ES-I3 (cell line): ENCODE data around the gene CHPF2.

Experiments
- H3K36me3 ChIP-seq: 2 replicates; pipeline ENCODE4 v1.6.1; 2013; ENCODE audit warnings: mild to moderate bottlenecking, low read length, control low read depth, moderate library complexity; ENCODE audit not compliant: insufficient read depth
- H3K4me1 ChIP-seq: 2 replicates; pipeline ENCODE4 v1.6.1; 2013; ENCODE audit warnings: mild to moderate bottlenecking, control low read depth, low read length; ENCODE audit not compliant: insufficient read depth
- H3K9ac ChIP-seq: 2 replicates; pipeline ENCODE4 v1.6.1; 2013; ENCODE audit warnings: low read depth, mild to moderate bottlenecking, low read length, moderate library complexity
- H3K9me3 ChIP-seq: 2 replicates; pipeline ENCODE4 v1.6.1; 2013; ENCODE audit warnings: mild to moderate bottlenecking, low read length, moderate library complexity; ENCODE audit not compliant: control insufficient read depth, insufficient read depth

CHPF2 gene

GRCh38 chr7:151197932-151198331, 34.4 kb upstream of the CHPF2 start:
- H3K36me3 ChIP-seq: no peaks in the 10 kb centered on the region
- H3K9ac ChIP-seq: no peak overlapping the region
- no peaks in the 10 kb centered on the region; the same call in 1 of the 2 replicates for H3K4me1 ChIP-seq
- no peaks in the 10 kb centered on the region for H3K9me3 ChIP-seq

GRCh38 chr7:151198945-151199848, 33.1 kb upstream of the CHPF2 start:
- Histone ChIP-seq H3K36me3 (no peaks in the 10 kb centered on the region), H3K4me1 (no peaks in the 10 kb centered on the region; the same call in 1 of the 2 replicates), H3K9me3 (no peaks in the 10 kb centered on the region), H3K9ac (no peak overlapping the region)

- Histone ChIP-seq H3K4me1 (no peaks in the 10 kb centered on the region; the same call in 1 of the 2 replicates), H3K9me3 (no peaks in the 10 kb centered on the region), H3K9ac (no peak overlapping the region), H3K36me3 (no peaks in the 10 kb centered on the region)
These were observed 30.9 kb upstream of the CHPF2 start for GRCh38 chr7:151201344-151201743.

- H3K4me1 ChIP-seq: no peaks in the 10 kb centered on the region; the same call in 1 of the 2 replicates
- no peaks in the 10 kb centered on the region for H3K36me3 ChIP-seq
- H3K9me3 ChIP-seq: no peaks in the 10 kb centered on the region
- H3K9ac ChIP-seq: no peak overlapping the region
These were observed 30.5 kb upstream of the CHPF2 start for GRCh38 chr7:151201751-151202150.

- no peaks in the 10 kb centered on the region for H3K36me3 ChIP-seq
- H3K9ac ChIP-seq: no peak overlapping the region
These were observed 29.4 kb upstream of the CHPF2 start for GRCh38 chr7:151202836-151203235.

GRCh38 chr7:151204383-151205032, 27.8 kb upstream of the CHPF2 start:
- Histone ChIP-seq H3K9ac (no peak overlapping the region), H3K36me3 (no peaks in the 10 kb centered on the region), H3K9me3 (no peaks in the 10 kb centered on the region), H3K4me1 (no peaks in the 10 kb centered on the region; the same call in 1 of the 2 replicates)

More at GRCh38 chr7:151202836-151203235, 29.4 kb upstream of the CHPF2 start:
- Histone ChIP-seq H3K4me1 (no peaks in the 10 kb centered on the region; the same call in 1 of the 2 replicates), H3K9me3 (no peaks in the 10 kb centered on the region)

GRCh38 chr7:151205730-151206129, 26.6 kb upstream of the CHPF2 start:
- Histone ChIP-seq H3K4me1 (0 out of 2 replicates have a peak, but pooled peaks cover 3% of the 10 kb centered on the region), H3K36me3 (no peaks in the 10 kb centered on the region), H3K9ac (no peak overlapping the region), H3K9me3 (no peaks in the 10 kb centered on the region)

- no peaks in the 10 kb centered on the region for H3K36me3 ChIP-seq
- 0 out of 2 replicates have a peak, but pooled peaks cover 7% of the 10 kb centered on the region for H3K4me1 ChIP-seq
- no peak overlapping the region for H3K9ac ChIP-seq
- H3K9me3 ChIP-seq: no peaks in the 10 kb centered on the region
These were observed 25.4 kb upstream of the CHPF2 start for GRCh38 chr7:151206914-151207313.

GRCh38 chr7:151207315-151207714, 25.0 kb upstream of the CHPF2 start:
- H3K9ac ChIP-seq: no peak overlapping the region
- H3K36me3 ChIP-seq: no peaks in the 10 kb centered on the region
- H3K4me1 ChIP-seq: 0 out of 2 replicates have a peak, but pooled peaks cover 7% of the 10 kb centered on the region
- no peaks in the 10 kb centered on the region for H3K9me3 ChIP-seq

- Histone ChIP-seq H3K36me3 (no peaks in the 10 kb centered on the region), H3K9ac (no peak overlapping the region), H3K4me1 (0 out of 2 replicates have a peak, but pooled peaks cover 7% of the 10 kb centered on the region), H3K9me3 (no peaks in the 10 kb centered on the region)
These were observed 24.5 kb upstream of the CHPF2 start for GRCh38 chr7:151207804-151208203.

GRCh38 chr7:151208253-151208862, 23.9 kb upstream of the CHPF2 start:
- H3K9me3 ChIP-seq: no peaks in the 10 kb centered on the region
- H3K36me3 ChIP-seq: no peaks in the 10 kb centered on the region
- H3K4me1 ChIP-seq: 0 out of 2 replicates have a peak, but pooled peaks cover 7% of the 10 kb centered on the region
- no peak overlapping the region for H3K9ac ChIP-seq

- H3K4me1 ChIP-seq: 0 out of 2 replicates have a peak, but pooled peaks cover 7% of the 10 kb centered on the region
- H3K9me3 ChIP-seq: no peaks in the 10 kb centered on the region
- no peaks in the 10 kb centered on the region; the same call in 1 of the 2 replicates for H3K36me3 ChIP-seq
- H3K9ac ChIP-seq: no peak overlapping the region
These were observed 22.7 kb upstream of the CHPF2 start for GRCh38 chr7:151209588-151209987.

GRCh38 chr7:151210087-151210854, 22.0 kb upstream of the CHPF2 start, which contains the start of gene H2BK1:
Gene H2BK1, minus strand, starts transcription at chr7:151210488. Its CDS starts 170 bp downstream, at chr7:151210318.
- H3K9ac ChIP-seq: no peak within 1 kb of the TSS
- H3K36me3 ChIP-seq: peaks cover 2% of the 10 kb centered on the region; the same call in 1 of the 2 replicates
- 0 out of 2 replicates have a peak, but pooled peaks cover 7% of the 10 kb centered on the region for H3K4me1 ChIP-seq
- no peaks in the 10 kb centered on the region for H3K9me3 ChIP-seq
